ENCODE data around the gene KRT7. TPM values are rescaled to one million over a fixed set of nuclear protein-coding genes. Genes with fewer than 3 reads are reported as not detected.

The KRT7 gene
- total and polyA plus RNA-seq, 2 experiments from 2014 or later: 11.0 to 17.4 TPM

- H3K79me2 ChIP-seq (ENCODE audit: insufficient read depth): no peaks in the 10 kb centered on the region
- no peaks in the 10 kb centered on the region for H3K9me2 ChIP-seq (ENCODE audit: insufficient read depth)
- no peaks in the 10 kb centered on the region for H3K27me3 ChIP-seq (replicated peaks; ENCODE audit: insufficient read depth)
- no peak overlapping the region for H2AFZ ChIP-seq
- no peak overlapping the region for H3K9ac ChIP-seq
- TF ChIP-seq EZH2phosphoT487 (IDR thresholded peaks at IDR 0.05; ENCODE audit: insufficient read depth, low read depth) (no peak), EZH2 (IDR thresholded peaks at IDR 0.05; ENCODE audit: insufficient read depth, poor library complexity, severe bottlenecking) (no peak)
- no peaks in the 10 kb centered on the region for H3F3A ChIP-seq (ENCODE audit: insufficient read depth)
- H3K4me1 ChIP-seq (ENCODE audit: insufficient read depth): peaks cover 49% of the 10 kb centered on the region
- DNase-seq: peak; percentile 22
- no peaks in the 10 kb centered on the region for H4K20me1 ChIP-seq (ENCODE audit: insufficient read depth)
- WGBS, 2 experiments (ENCODE audit: low coverage in 1 of 2, low lambda C conversion rate in 2 of 2, missing lambda C conversion rate in 2 of 2): 75 to 79% methylated on average over 11 of the region's 11 CpGs
- H3K4me3 ChIP-seq: no peak overlapping the region
- H3K9me3 ChIP-seq (ENCODE audit: low read depth): no peaks in the 10 kb centered on the region
- H3K4me2 ChIP-seq (ENCODE audit: unreplicated experiment): no peak overlapping the region
- in situ Hi-C loops (cut with MboI): no loop called here
- no peaks in the 10 kb centered on the region for H3K36me3 ChIP-seq (ENCODE audit: low read depth)
- H3K27ac ChIP-seq: no peak overlapping the region
Measured at GRCh38 chr12:52197371-52198231, 35.4 kb upstream of the KRT7 start.

DNA sequence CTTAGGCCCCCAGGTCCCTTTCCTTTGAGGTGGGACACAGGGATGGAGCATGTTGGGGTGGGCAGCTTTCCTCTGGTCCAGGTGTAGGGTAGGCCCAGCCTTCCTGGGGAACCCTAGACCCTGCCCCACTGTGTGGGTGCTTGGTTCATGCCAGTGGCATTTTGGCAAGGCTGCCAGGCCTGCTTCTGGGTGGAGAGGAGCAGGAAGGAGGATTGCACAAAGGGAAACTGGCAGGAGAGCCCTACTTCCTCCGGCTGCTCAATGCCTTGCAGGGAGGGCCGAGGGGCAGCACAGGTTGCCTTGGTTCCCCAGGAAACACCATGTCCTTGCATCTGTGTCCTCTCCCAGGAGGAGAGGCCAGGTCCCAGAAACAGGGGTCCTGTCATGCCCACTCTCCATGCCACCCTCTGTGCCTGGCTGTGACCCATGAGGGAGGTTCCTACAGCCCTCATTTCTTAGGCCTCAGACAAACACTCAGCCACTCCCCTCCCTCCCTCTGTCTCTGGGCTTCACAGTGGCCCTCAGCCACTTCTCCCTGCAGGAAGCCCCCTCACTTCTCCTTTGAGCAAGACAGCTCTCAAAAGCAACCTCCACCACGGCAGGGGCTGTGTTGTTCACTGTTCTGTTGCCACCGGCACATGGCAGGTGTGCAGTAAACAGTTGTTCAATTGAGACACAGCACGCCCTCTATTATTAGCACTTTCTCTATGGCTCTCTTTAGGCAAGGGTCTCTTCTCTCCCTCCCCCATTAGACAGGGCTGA, 34.4 kb upstream of the KRT7 start:
- Histone ChIP-seq H3K9me2 (ENCODE audit: insufficient read depth) (no peaks in the 10 kb centered on the region), H3K9me3 (ENCODE audit: low read depth) (no peaks in the 10 kb centered on the region), H3K4me1 (ENCODE audit: insufficient read depth) (peaks cover 50% of the 10 kb centered on the region), H3K9ac (no peak overlapping the region), H3K27ac (no peak overlapping the region), H3K4me3 (no peak overlapping the region), H3K79me2 (ENCODE audit: insufficient read depth) (no peaks in the 10 kb centered on the region), H4K20me1 (ENCODE audit: insufficient read depth) (no peaks in the 10 kb centered on the region), H3K4me2 (ENCODE audit: unreplicated experiment) (no peak overlapping the region), H3K36me3 (ENCODE audit: low read depth) (no peaks in the 10 kb centered on the region), H3K27me3 (replicated peaks; ENCODE audit: insufficient read depth) (no peaks in the 10 kb centered on the region), H3F3A (ENCODE audit: insufficient read depth) (peaks cover 5% of the 10 kb centered on the region; the same call in 1 of the 2 replicates), H2AFZ (no peak overlapping the region)
- TF ChIP-seq EZH2phosphoT487 (IDR thresholded peaks at IDR 0.05; ENCODE audit: insufficient read depth, low read depth) (no peak), EZH2 (IDR thresholded peaks at IDR 0.05; ENCODE audit: insufficient read depth, poor library complexity, severe bottlenecking) (no peak)
- 95 to 100% methylated on average over 5 of the region's 5 CpGs for WGBS, 2 experiments (ENCODE audit: low coverage in 1 of 2, low lambda C conversion rate in 2 of 2, missing lambda C conversion rate in 2 of 2)
- in situ Hi-C loops (cut with MboI): no loop called here
- DNase-seq: no peak

DNA sequence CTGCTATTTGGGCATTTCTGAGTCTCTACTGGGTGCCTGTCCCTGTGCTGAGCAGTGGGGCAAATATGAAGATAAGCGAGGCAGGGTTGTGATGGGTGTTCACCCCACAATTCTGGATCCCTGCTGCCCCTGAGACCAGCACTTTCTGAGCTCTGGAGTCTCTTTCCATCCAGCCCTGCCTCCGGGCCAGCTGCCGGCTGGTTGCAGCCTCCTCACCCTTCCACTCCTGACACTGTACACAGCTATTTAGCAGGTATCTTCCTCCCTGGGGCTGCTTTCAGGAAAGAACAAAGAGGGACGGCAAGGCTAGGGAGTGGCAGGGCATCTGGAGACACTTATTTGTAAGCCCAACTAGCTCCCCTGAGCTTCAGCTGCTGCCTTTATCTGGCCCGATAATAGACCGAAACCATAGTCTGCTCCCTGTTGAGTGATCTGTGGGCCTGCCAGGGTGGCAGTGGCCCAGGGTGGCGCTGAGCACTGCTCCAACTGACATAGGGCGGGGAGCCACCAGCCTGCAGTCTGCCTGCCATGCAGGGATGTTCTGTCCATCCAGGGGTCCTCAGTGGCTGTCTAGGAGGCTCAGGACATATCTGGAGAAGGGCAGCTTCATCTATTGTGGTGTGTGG, 33.6 kb upstream of the KRT7 start:
- DNase-seq: no peak
- Histone ChIP-seq H3K36me3 (ENCODE audit: low read depth) (no peaks in the 10 kb centered on the region), H4K20me1 (ENCODE audit: insufficient read depth) (no peaks in the 10 kb centered on the region), H3K4me3 (no peak overlapping the region), H3K27ac (no peak overlapping the region), H3F3A (ENCODE audit: insufficient read depth) (peaks cover 11% of the 10 kb centered on the region; the same call in 1 of the 2 replicates), H3K79me2 (ENCODE audit: insufficient read depth) (no peaks in the 10 kb centered on the region), H2AFZ (no peak overlapping the region), H3K9me2 (ENCODE audit: insufficient read depth) (no peaks in the 10 kb centered on the region), H3K27me3 (replicated peaks; ENCODE audit: insufficient read depth) (no peaks in the 10 kb centered on the region), H3K4me2 (ENCODE audit: unreplicated experiment) (no peak overlapping the region), H3K9ac (no peak overlapping the region), H3K9me3 (ENCODE audit: low read depth) (no peaks in the 10 kb centered on the region), H3K4me1 (ENCODE audit: insufficient read depth) (peaks cover 50% of the 10 kb centered on the region)
- WGBS, 2 experiments (ENCODE audit: low coverage in 1 of 2, low lambda C conversion rate in 2 of 2, missing lambda C conversion rate in 2 of 2): 82 to 89% methylated on average over 8 of the region's 8 CpGs
- in situ Hi-C loops (cut with MboI): no loop called here
- no peak for TF ChIP-seq EZH2 (IDR thresholded peaks at IDR 0.05; ENCODE audit: insufficient read depth, poor library complexity, severe bottlenecking)
- no peak for TF ChIP-seq EZH2phosphoT487 (IDR thresholded peaks at IDR 0.05; ENCODE audit: insufficient read depth, low read depth)

GRCh38 chr12:52200086-52200780, 32.8 kb upstream of the KRT7 start:
- 95 to 96% methylated on average over 10 to 13 of the region's 13 CpGs for WGBS, 2 experiments (ENCODE audit: low coverage in 1 of 2, low lambda C conversion rate in 2 of 2, missing lambda C conversion rate in 2 of 2)
- in situ Hi-C loops (cut with MboI): no loop called here
- H2AFZ ChIP-seq: no peak overlapping the region
- DNase-seq: no peak
- H3K27me3 ChIP-seq (replicated peaks; ENCODE audit: insufficient read depth): no peaks in the 10 kb centered on the region
- H3K4me3 ChIP-seq: no peak overlapping the region
- peaks cover 52% of the 10 kb centered on the region for H3K4me1 ChIP-seq (ENCODE audit: insufficient read depth)
- H3K9me3 ChIP-seq (ENCODE audit: low read depth): no peaks in the 10 kb centered on the region
- no peaks in the 10 kb centered on the region for H3K36me3 ChIP-seq (ENCODE audit: low read depth)
- H3K9me2 ChIP-seq (ENCODE audit: insufficient read depth): no peaks in the 10 kb centered on the region
- no peak overlapping the region for H3K27ac ChIP-seq
- H3F3A ChIP-seq (ENCODE audit: insufficient read depth): peaks cover 19% of the 10 kb centered on the region
- no peak overlapping the region for H3K9ac ChIP-seq
- H3K4me2 ChIP-seq (ENCODE audit: unreplicated experiment): no peak overlapping the region
- no peaks in the 10 kb centered on the region for H3K79me2 ChIP-seq (ENCODE audit: insufficient read depth)
- H4K20me1 ChIP-seq (ENCODE audit: insufficient read depth): no peaks in the 10 kb centered on the region
- no peak for TF ChIP-seq EZH2phosphoT487 (IDR thresholded peaks at IDR 0.05; ENCODE audit: insufficient read depth, low read depth)
- no peak for TF ChIP-seq EZH2 (IDR thresholded peaks at IDR 0.05; ENCODE audit: insufficient read depth, poor library complexity, severe bottlenecking)

Data from GM23248 (cell line).